K562 (cell line): ENCODE results near the gene BANF2. TPM values are rescaled to one million over a fixed set of nuclear protein-coding genes. Genes with fewer than 3 reads are reported as not detected.

Source experiments
- ATAC-seq: fragments of 200-7000 bp; cut with Tn5 transposase; 3 replicates; pipeline ENCODE4 v1.9.1; 2020; ENCODE audit warnings: moderate library complexity
- BruUV-seq: library from RNA; stranded (reverse); fragments of 400-500 nt; replicated peaks from 2 replicates; lab custom pipeline; 2021; lab: Mats Ljungman, UMichigan
- CTCF ChIA-PET: fragments of 300-600 bp; formaldehyde crosslinking; extraction: SDS; loops from one replicate; lab custom pipeline; 2021; ENCODE audit warnings: low intra/inter-chr PET ratio; lab: Yijun Ruan, JAX
- POLR2A ChIA-PET: fragments of 300-600, 350-650 bp; sonication (Branson Sonifier 250); formaldehyde crosslinking; extraction: SDS; loops from one replicate; lab custom pipeline; 2021; ENCODE audit warnings: antibody characterized with exemption, inconsistent platforms; lab: Yijun Ruan, JAX
- DNase-seq, 4 experiments: peaks; one replicate each; pipeline versions ENCODE4 v3.0.0 to v3.0.0-alpha.2; 2011 to 2018; ENCODE audit warnings: low spot score in 3 of 4, mixed read lengths in 3 of 4; ENCODE audit errors: extremely low read depth in 1 of 4
- FAIRE-seq: peaks from 2 replicates; lab custom pipeline; 2011; peaks lifted over from hg19 to GRCh38; lab: Jason Lieb, UNC
- H2AFZ ChIP-seq: 2 replicates; pipeline ENCODE4 v1.6.0; 2011; ENCODE audit warnings: low read depth, low read length, control low read depth, inconsistent platforms
- H3K27ac ChIP-seq: fragments of 200-600 bp; 3 replicates; pipeline ENCODE4 v1.8.0; 2011; ENCODE audit warnings: low read depth, mild to moderate bottlenecking, control low read depth, inconsistent platforms, low read length, moderate library complexity, mixed read lengths; ENCODE audit errors: extremely low read depth
- H3K27me3 ChIP-seq, 2 experiments: fragments of 300-600 bp in 1 of 2; 2 replicates in 1 of 2; 3 replicates in 1 of 2; pipeline versions ENCODE4 v1.6.0 to v1.8.0; 2011; ENCODE audit warnings: inconsistent platforms in 2 of 2, low read length in 2 of 2, mild to moderate bottlenecking in 1 of 2, mixed read lengths in 1 of 2, moderate library complexity in 1 of 2; ENCODE audit not compliant: control insufficient read depth in 2 of 2, insufficient read depth in 2 of 2
- H3K36me3 ChIP-seq: fragments of 300-600 bp; 3 replicates; pipeline ENCODE4 v1.8.0; 2011; ENCODE audit warnings: mild to moderate bottlenecking, low read length, inconsistent platforms; ENCODE audit not compliant: control insufficient read depth, insufficient read depth
- H3K4me1 ChIP-seq, 2 experiments: fragments of 200-600 bp in 1 of 2; replicated peaks in 1 of 2; 2 replicates in 1 of 2; 3 replicates in 1 of 2; pipeline versions ENCODE4 v1.5.1 to v1.8.0; 2011; ENCODE audit warnings: inconsistent platforms in 2 of 2, low read length in 2 of 2, mild to moderate bottlenecking in 1 of 2, mixed read lengths in 1 of 2, moderate library complexity in 1 of 2; ENCODE audit not compliant: control insufficient read depth in 2 of 2, insufficient read depth in 2 of 2
- H3K4me2 ChIP-seq: 2 replicates; pipeline ENCODE4 v1.6.1; 2011; ENCODE audit warnings: low read length, control low read depth, inconsistent platforms, mixed read lengths; ENCODE audit not compliant: insufficient read depth
- H3K4me3 ChIP-seq: fragments of 200-600 bp; sonication (generic), shearing (Covaris generic); 2 replicates; pipeline ENCODE4 v1.5.1; 2016; ENCODE audit warnings: control low read depth, inconsistent platforms
- H3K79me2 ChIP-seq: fragments of 200-600 bp; 3 replicates; pipeline ENCODE4 v1.8.0; 2011; ENCODE audit warnings: low read length, inconsistent platforms; ENCODE audit not compliant: control insufficient read depth, insufficient read depth
- H3K9ac ChIP-seq, 2 experiments: 2 replicates each; pipeline versions ENCODE4 v1.6.0 to v1.6.1; 2011; ENCODE audit warnings: low read depth in 2 of 2, low read length in 2 of 2, control low read depth in 1 of 2, inconsistent platforms in 1 of 2, mild to moderate bottlenecking in 1 of 2, mixed read lengths in 1 of 2; ENCODE audit not compliant: insufficient read depth in 1 of 2
- H3K9me1 ChIP-seq: one replicate; pipeline ENCODE4 v1.6.0; 2011; ENCODE audit warnings: inconsistent platforms, mild to moderate bottlenecking, low read length, moderate library complexity; ENCODE audit not compliant: control insufficient read depth, insufficient read depth
- H3K9me3 ChIP-seq: replicated peaks from 2 replicates; pipeline ENCODE4 v1.5.1; 2011; ENCODE audit warnings: low read depth, low read length, inconsistent platforms; ENCODE audit not compliant: control insufficient read depth, insufficient read depth
- H4K20me1 ChIP-seq: replicated peaks from 2 replicates; pipeline ENCODE4 v1.6.1; 2011; ENCODE audit warnings: low read length, inconsistent platforms, mixed read lengths; ENCODE audit not compliant: control insufficient read depth, insufficient read depth
- CCAR2 ChIP-seq: fragments of 200-400 bp; formaldehyde crosslinking; IDR thresholded peaks from 2 replicates; pipeline ENCODE4 v1.6.1; 2017; ENCODE audit warnings: mild to moderate bottlenecking, low read depth, low read length
- FOXP1 ChIP-seq: sonication (generic); formaldehyde crosslinking; IDR thresholded peaks from 2 replicates; pipeline ENCODE4 v1.8.0; 2022; ENCODE audit warnings: mild to moderate bottlenecking, missing genetic modification reagents
- HDAC1 ChIP-seq, 2 experiments: fragments of 450-650 bp; IDR thresholded peaks; 2 replicates each; pipeline ENCODE4 v1.6.1; 2016 to 2017; ENCODE audit warnings: inconsistent platforms in 1 of 2, mild to moderate bottlenecking in 1 of 2, moderate library complexity in 1 of 2
- KAT8 ChIP-seq: fragments of 450-650 bp; IDR thresholded peaks from 2 replicates; pipeline ENCODE4 v1.6.1; 2016; ENCODE audit warnings: low read depth, mild to moderate bottlenecking
- NFE2 ChIP-seq: IDR thresholded peaks from 2 replicates; pipeline ENCODE4 v1.6.1; 2014; ENCODE audit warnings: antibody characterized with exemption, low read depth
- TFAM ChIP-seq: fragments of 250-450 bp; sonication (Bioruptor Pico); conservative IDR thresholded peaks from 2 replicates; pipeline ENCODE4 v1.5.0; 2021; ENCODE audit warnings: mild to moderate bottlenecking, moderate library complexity
- ZNF217 ChIP-seq: sonication (generic); formaldehyde crosslinking; IDR thresholded peaks from 2 replicates; pipeline ENCODE4 v1.8.0; 2022; ENCODE audit warnings: mild to moderate bottlenecking, missing genetic modification reagents
- ZNF445 ChIP-seq: fragments of 250-450 bp; sonication (Bioruptor Pico); IDR thresholded peaks from 2 replicates; pipeline ENCODE4 v1.4.0; 2020; ENCODE audit warnings: low read depth, mild to moderate bottlenecking, moderate library complexity
- ZNF780A ChIP-seq: fragments of 250-450 bp; sonication (Bioruptor Pico); IDR thresholded peaks from 2 replicates; pipeline ENCODE4 v1.5.0; 2021; ENCODE audit warnings: mild to moderate bottlenecking
- ZNF79 ChIP-seq: fragments of 250-450 bp; sonication (Bioruptor Pico); IDR thresholded peaks from 2 replicates; pipeline ENCODE4 v1.4.0; 2020; ENCODE audit warnings: low read depth, mild to moderate bottlenecking, moderate library complexity
- WGBS: fragments of 100-300 bp; shearing (Covaris generic); methylation state at CpG from one replicate; pipeline ENCODE4 v1.1.6; 2016; ENCODE audit warnings: low coverage, mixed read lengths; ENCODE audit not compliant: insufficient coverage; ENCODE audit errors: missing lambda C conversion rate; 5-methylcytosine and 5-hydroxymethylcytosine counted together
- in situ Hi-C: fragments of 300-500 bp; cut with MboI; formaldehyde crosslinking; loops from 4 replicates; pipeline ENCODE4 v1.15.0; 2018; ENCODE audit warnings: inconsistent platforms, mixed read lengths
- intact Hi-C: fragments of 100-400 bp; cut with micrococcal nuclease; formaldehyde crosslinking; loops from 2 replicates; pipeline ENCODE4 v1.14.2; 2022
- polyA plus RNA-seq, 8 experiments: library from polyadenylated mRNA; depleted of rRNA in 4 of 8; stranded (reverse) in 5 of 8; unstranded in 3 of 8; fragments of >200 nt; fragmentation: Nextera tagmentation in 2 of 8; fragmentation: Illumina TruSeq in 1 of 8; extraction: Ambion mirVana in 2 of 8; extraction: Trizol in 1 of 8; gene quantifications; 2 replicates each; pipeline versions ENCODE4 v1.2.1 to v1.2.3, GENCODE V29; 2011 to 2014; ENCODE audit warnings: inconsistent platforms in 1 of 8, missing spikeins in 1 of 8
- total RNA-seq, 7 experiments: library from RNA; depleted of rRNA in 6 of 7; stranded (reverse); fragments of >200 nt in 6 of 7; fragmentation: Illumina TruSeq in 2 of 7; extraction: Trizol in 2 of 7; gene quantifications; 2 replicates each; pipeline versions ENCODE4 v1.2.1 to v1.2.3, GENCODE V29; 2011 to 2021; ENCODE audit warnings: low replicate concordance in 1 of 7
- TF ChIP-seq, protein P1 (sequence below): conservative IDR thresholded peaks from 2 replicates; pipeline ENCODE4 v1.6.1; 2011; ENCODE audit warnings: low read depth, mild to moderate bottlenecking, low read length; ENCODE audit not compliant: control insufficient read depth
- TF ChIP-seq, protein P2 (sequence below): sonication (generic); formaldehyde crosslinking; IDR thresholded peaks from 2 replicates; pipeline ENCODE4 v1.8.0; 2022; ENCODE audit warnings: mild to moderate bottlenecking, low read depth, missing genetic modification reagents
- TF ChIP-seq, protein P3 (sequence below): fragments of 250-450 bp; sonication (Bioruptor Pico); IDR thresholded peaks from 2 replicates; pipeline ENCODE4 v1.5.1; 2021; ENCODE audit warnings: mild to moderate bottlenecking
- TF ChIP-seq, protein P4 (sequence below): fragments of 250-450 bp; sonication (Bioruptor Pico); IDR thresholded peaks from 2 replicates; pipeline ENCODE4 v1.9.0; 2021; ENCODE audit warnings: mild to moderate bottlenecking

BANF2 gene
- total and polyA plus RNA-seq, 9 of the 15 experiments (the other 6 are each of a cell fraction or from before 2014, with no cell fraction given): not detected

DNA sequence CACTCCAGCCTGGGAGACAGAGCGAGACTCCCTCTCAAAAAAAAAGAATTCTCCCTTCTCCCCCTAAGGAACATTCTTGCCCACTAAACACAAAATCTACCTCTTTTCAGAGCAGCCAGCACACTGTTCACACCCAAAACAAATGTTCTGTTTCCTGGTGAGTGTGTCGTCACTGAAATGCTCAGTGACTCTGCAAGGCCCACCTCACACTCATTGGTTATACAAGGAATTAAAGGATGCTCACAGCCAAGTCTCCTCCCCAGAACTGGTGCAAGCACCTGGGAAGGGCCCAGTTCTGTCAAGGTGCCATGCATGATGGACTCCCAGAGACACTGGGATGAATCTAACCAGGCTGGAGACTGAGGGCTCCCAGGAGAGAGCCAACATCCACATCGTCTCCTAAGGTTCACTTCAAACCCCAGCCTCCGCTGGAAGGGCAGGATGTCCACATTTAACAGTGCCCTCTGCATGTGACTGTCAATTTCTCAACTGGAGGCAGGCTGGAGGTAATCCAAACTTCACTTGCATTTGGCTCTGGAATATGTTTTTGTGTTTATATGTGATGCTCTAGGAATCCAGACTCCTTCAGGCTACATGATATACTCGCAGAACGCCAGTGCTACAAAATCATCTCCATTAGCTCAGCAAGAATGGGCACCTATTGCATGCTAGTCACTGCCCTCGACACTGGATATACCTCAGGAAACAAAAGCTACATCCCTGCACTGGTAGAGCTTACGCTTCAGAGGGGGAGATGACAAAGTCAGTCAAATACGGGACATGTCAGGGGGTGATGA, 24.8 kb upstream of the BANF2 start:
- intact Hi-C loops: no loop called here
- Histone ChIP-seq H3K9ac (no peak overlapping the region), H3K4me2 (no peak overlapping the region), H3K9me3 (no peaks in the 10 kb centered on the region), H3K36me3 (peaks cover 33% of the 10 kb centered on the region; the same call in 2 of the 3 replicates), H3K4me1 (peaks cover 1 to 20% of the 10 kb centered on the region in 2 experiments), H3K27ac (no peak overlapping the region), H2AFZ (no peak overlapping the region), H3K27me3 (no peaks in the 10 kb centered on the region), H3K79me2 (peaks cover 54% of the 10 kb centered on the region), H3K9me1 (peaks cover 1% of the 10 kb centered on the region), H4K20me1 (peaks cover 4% of the 10 kb centered on the region; the same call in 1 of the 2 replicates)
- POLR2A ChIA-PET: no interaction called here
- DNase-seq (no peak), ATAC-seq (no peak), FAIRE-seq (no peak)
- 95% methylated on average over 6 of the region's 9 CpGs for WGBS
- in situ Hi-C loops: no loop called here
- BruUV-seq: no TSS peak
- TF ChIP-seq ZNF217 (CRISPR knock-in tag) (no peak), KAT8 (no peak), ZNF445 (CRISPR knock-in tag) (no peak), TFAM (CRISPR knock-in tag) (no peak), FOXP1 (CRISPR knock-in tag) (no peak), ZNF780A (CRISPR knock-in tag) (no peak), HDAC1 (IDR thresholded peaks at IDR 0.05) (no peak), CCAR2 (no peak), NFE2 (no peak), ZNF79 (CRISPR knock-in tag) (no peak)
- TF ChIP-seq, protein P1, sequence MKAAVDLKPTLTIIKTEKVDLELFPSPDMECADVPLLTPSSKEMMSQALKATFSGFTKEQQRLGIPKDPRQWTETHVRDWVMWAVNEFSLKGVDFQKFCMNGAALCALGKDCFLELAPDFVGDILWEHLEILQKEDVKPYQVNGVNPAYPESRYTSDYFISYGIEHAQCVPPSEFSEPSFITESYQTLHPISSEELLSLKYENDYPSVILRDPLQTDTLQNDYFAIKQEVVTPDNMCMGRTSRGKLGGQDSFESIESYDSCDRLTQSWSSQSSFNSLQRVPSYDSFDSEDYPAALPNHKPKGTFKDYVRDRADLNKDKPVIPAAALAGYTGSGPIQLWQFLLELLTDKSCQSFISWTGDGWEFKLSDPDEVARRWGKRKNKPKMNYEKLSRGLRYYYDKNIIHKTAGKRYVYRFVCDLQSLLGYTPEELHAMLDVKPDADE: no peak
- TF ChIP-seq, protein P2, sequence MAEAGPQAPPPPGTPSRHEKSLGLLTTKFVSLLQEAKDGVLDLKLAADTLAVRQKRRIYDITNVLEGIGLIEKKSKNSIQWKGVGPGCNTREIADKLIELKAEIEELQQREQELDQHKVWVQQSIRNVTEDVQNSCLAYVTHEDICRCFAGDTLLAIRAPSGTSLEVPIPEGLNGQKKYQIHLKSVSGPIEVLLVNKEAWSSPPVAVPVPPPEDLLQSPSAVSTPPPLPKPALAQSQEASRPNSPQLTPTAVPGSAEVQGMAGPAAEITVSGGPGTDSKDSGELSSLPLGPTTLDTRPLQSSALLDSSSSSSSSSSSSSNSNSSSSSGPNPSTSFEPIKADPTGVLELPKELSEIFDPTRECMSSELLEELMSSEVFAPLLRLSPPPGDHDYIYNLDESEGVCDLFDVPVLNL (CRISPR knock-in tag): no peak
- TF ChIP-seq, protein P3, sequence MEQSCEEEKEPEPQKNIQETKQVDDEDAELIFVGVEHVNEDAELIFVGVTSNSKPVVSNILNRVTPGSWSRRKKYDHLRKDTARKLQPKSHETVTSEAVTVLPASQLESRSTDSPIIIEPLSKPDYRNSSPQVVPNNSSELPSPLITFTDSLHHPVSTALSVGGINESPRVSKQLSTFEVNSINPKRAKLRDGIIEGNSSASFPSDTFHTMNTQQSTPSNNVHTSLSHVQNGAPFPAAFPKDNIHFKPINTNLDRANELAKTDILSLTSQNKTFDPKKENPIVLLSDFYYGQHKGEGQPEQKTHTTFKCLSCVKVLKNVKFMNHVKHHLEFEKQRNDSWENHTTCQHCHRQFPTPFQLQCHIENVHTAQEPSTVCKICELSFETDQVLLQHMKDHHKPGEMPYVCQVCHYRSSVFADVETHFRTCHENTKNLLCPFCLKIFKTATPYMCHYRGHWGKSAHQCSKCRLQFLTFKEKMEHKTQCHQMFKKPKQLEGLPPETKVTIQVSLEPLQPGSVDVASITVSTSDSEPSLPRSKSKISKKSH (CRISPR knock-in tag): no peak
- TF ChIP-seq, protein P4, sequence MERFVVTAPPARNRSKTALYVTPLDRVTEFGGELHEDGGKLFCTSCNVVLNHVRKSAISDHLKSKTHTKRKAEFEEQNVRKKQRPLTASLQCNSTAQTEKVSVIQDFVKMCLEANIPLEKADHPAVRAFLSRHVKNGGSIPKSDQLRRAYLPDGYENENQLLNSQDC: no peak
- TF ChIP-seq, all 486 proteins: peak for 0
- CTCF ChIA-PET: no interaction called here
- no peak overlapping the region for H3K4me3 ChIP-seq
